Measurements from ENCODE around the gene UGT1A8.

UGT1A8 gene

DNA sequence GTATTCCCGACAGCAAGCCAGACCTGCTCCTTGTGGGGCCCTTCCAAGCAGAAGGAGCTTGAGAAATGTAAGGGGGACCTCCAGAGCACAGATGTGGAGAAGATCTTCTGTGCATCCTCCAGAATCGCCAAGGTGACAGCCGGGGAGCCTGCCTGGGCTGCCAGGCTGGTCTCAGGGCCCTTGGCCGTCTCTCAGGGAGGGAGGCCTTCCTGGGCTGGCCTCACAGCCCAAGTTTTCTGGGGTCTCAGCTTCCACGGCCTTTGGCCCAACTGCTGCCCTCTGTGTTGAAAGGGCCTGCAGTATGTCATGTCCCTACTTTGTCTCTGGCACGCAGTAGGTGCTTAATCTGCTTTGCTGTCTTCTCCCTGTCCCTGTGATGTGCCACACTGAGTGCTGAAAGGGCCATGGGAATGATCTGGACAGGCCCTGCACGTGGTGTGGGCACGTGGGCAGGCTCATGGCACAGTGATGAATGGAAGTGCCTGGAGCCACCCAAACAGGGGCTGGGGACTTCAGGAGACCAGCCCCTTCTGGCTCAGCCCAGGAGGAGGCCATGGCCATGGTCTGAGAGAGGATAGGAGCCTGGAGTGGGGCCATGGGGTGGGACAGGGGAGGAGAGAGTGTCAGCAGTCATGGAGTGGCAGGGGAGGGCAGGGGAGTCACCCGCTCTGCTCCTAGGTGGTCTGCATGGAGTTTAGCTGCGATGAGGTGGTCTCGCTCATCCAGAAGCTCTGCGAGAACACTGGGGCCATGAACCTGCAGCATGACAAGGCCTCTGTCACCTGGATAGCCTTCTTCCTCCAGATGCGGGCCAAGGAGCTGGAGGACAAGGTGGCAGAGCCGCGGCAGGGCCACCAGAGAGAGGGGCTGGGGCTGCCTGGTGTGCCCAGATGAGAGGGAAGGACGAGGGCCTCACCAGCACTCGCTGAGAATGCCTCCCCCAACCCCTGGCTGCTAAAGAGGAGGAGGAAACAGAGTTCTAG, 201.5 kb downstream of the UGT1A8 start:
- DNase-seq (ENCODE audit: low read depth in 2 of 2): no peak

DNA sequence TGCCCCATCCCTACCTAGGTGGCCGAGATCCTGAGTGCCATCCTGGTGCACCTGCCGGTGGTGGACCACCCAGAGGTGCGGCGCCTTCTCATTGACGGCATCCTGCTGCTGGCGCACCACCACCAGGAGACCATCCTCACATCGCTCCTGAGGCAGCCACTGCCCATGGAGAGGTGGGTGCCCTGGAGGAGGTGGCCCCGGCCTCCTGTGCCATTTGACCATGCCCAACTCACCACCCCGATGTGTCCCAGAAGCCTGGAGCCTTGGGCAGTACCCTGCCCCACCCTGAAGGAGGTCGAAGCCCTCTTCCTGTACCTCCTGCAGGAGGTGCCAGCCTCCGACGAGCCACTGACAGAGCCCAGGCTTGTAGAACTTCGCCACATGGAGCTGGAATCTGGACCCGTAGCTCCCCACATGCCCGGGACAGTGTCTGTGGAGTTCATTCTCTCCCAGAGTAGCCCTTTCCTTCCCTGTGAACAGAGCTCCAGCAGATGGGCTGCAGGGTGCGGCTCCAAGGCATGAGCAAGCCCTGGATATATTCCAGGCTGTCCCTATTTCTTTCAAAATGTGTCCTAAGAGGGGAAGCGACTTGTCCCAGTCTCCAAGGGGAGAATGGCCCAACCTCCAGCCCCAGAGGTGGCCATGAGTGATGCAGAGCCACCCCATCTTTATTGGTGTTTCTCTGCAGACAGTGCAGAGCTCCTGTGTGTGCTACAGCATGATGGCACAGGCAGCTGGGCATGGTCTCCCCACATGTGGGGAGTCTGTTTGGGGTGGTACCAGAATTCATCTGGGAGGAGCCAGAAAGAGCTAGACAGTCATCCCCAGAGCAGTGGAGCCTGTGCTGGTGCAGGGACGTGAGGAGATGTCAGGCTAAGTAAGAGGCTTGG, 202.7 kb downstream of the UGT1A8 start:
- DNase-seq (ENCODE audit: low read depth in 2 of 2): no peak

DNA sequence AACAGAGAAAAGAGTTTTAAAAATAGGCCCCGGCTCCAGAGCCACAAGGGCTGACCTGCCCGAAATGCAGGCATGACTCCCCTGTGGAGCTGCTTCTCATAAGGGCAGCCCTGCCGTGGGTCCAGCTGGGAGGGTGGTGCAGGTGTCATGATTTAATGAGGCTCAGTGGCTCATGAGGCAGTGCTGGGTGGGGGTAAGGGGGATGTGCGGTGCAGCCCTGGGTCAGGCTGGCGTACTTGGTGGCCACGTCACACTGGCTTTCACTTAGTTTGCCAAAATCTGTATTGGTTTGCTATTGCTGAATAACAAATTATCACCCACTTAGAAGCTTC, 203.3 kb downstream of the UGT1A8 start:
- no peak for DNase-seq (ENCODE audit: low read depth in 2 of 2)

DNA sequence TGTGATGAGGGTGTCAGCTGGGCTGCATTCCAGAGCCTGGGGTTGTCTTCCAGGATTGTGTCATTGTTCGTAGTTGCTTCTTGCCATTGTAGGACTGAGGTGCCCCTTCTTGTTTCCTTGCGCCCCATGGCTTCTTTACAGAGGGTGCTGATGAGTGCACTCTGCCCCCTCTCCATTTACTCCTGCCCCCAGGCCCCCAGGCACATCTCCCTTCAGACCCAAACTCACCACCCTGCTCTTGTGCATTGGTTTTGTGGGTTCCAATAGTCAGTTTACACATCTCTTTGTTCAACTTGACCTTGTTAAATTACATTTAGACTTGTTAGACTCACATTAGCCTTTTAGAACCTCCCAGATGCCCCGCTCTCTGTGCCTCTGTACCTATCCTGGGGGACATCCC, 203.8 kb downstream of the UGT1A8 start:
- DNase-seq (ENCODE audit: low read depth in 2 of 2): no peak

DNA sequence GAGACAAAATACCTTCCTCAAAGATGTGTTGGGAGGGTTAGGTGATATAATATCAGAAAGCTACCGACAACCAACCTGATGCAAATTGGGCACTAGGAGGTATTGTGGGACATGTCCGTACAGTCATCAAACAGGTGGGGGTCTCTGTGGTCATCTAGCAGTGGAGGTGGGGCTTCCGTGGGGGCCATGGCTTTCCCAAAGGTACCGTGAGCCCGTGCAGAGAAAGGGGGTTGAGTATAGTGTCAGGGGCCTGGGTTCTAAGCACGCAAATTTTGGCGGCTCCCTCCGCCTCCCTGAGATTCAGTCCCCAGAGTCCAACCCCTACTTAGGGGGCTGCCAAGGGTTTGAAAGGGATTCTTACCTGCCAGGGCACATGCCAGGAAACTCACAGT, 204.3 kb downstream of the UGT1A8 start:
- DNase-seq (ENCODE audit: low read depth in 2 of 2): no peak

DNA sequence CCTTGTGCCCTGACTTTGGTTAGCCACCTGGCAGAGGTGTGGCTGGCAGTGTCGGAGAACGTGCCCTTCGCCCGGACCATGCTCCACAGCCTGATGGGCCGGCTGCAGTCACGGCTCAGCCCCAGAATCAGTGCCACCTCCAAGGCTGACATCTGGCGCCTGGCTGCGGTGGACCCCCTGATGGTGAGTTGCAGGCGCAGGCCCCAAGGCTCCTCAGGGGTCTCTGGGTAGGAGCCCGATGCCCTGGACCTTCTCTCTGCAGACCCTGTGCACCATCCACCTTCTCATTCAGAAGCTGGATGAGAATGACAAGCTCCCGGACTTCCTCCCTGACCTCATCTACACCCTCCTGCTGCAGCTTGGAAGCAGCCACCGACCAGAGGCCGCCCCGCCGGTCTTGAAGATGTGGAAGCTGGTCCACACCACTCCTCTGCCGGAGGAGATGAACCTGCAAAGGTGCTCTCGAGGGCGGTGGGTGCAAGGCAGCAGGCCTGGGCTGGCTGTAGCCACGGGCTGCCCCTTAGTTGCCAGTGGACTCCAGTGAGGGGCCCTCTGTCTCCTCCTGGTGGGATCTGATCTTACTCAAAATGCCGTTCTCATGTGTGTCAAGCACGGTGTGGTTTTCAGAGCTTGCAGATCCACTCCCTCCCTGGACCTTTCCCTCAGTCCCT, 204.8 kb downstream of the UGT1A8 start:
- no peak for DNase-seq (ENCODE audit: low read depth in 2 of 2)

All from fibroblast of skin of left biceps (primary cell).